Measurements from ENCODE around the gene COL4A2. TPM values are rescaled to one million over a fixed set of nuclear protein-coding genes. Genes with fewer than 3 reads are reported as not detected.

COL4A2 gene
- polyA plus RNA-seq, 1 experiment, result 208 TPM

DNA sequence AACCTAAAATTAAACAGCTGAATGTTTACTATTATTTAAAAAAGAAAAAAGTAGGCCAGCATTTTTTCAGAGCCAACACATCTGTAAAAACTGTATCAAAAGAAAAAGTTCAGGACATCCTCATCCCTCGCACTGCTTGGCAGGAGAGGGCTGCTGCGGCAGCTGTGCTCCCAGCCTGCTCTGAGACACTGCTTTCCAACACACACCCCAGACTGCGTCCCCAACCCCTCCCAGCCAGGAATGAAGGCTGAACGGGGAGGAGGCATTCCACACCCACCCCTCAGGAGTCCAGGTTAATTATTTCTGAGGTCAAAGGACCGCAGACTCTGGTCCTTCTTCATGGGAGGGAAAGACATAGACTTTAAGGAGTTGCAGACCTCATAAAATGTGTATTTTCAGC lies 43.2 kb upstream of the COL4A2 start:
- no peak overlapping the region for H3K27ac ChIP-seq (ENCODE audit: low read depth, low read length)
- CTCF ChIA-PET, result interaction anchor here (1.6 to 1.8 kb wide), 2 partner anchors 17 to 192 kb away, joined by 4 to 7 read pairs; no protein-coding TSS in a partner anchor

GRCh38 chr13:110264685-110265275 lies 42.3 kb upstream of the COL4A2 start:
- H3K4me3 ChIP-seq (ENCODE audit: low read depth, low read length), result no peak overlapping the region
- H3K27me3 ChIP-seq (ENCODE audit: control insufficient read depth, insufficient read depth, low read length), result no peaks in the 10 kb centered on the region
- no peak overlapping the region for H3K27ac ChIP-seq (ENCODE audit: low read depth, low read length)
- ChIA-PET CTCF (no interaction called here), POLR2A (no interaction called here)
- no peak for DNase-seq (ENCODE audit: low read depth, low spot score)
- H3K9me3 ChIP-seq (ENCODE audit: control insufficient read depth, insufficient read depth, low read length), result no peaks in the 10 kb centered on the region; the same call in 1 of the 2 replicates
- TF ChIP-seq, protein P1, sequence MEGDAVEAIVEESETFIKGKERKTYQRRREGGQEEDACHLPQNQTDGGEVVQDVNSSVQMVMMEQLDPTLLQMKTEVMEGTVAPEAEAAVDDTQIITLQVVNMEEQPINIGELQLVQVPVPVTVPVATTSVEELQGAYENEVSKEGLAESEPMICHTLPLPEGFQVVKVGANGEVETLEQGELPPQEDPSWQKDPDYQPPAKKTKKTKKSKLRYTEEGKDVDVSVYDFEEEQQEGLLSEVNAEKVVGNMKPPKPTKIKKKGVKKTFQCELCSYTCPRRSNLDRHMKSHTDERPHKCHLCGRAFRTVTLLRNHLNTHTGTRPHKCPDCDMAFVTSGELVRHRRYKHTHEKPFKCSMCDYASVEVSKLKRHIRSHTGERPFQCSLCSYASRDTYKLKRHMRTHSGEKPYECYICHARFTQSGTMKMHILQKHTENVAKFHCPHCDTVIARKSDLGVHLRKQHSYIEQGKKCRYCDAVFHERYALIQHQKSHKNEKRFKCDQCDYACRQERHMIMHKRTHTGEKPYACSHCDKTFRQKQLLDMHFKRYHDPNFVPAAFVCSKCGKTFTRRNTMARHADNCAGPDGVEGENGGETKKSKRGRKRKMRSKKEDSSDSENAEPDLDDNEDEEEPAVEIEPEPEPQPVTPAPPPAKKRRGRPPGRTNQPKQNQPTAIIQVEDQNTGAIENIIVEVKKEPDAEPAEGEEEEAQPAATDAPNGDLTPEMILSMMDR (IDR thresholded peaks at IDR 0.05; ENCODE audit: low read depth, low read length), result no peak

More for the DNA sequence above, 43.2 kb upstream of the COL4A2 start:
- no peak for DNase-seq (ENCODE audit: low read depth, low spot score)
- POLR2A ChIA-PET, result no interaction called here
- Histone ChIP-seq H3K9me3 (ENCODE audit: control insufficient read depth, insufficient read depth, low read length) (no peaks in the 10 kb centered on the region; the same call in 1 of the 2 replicates), H3K4me3 (ENCODE audit: low read depth, low read length) (no peak overlapping the region), H3K27me3 (ENCODE audit: control insufficient read depth, insufficient read depth, low read length) (no peaks in the 10 kb centered on the region)
- TF ChIP-seq, protein P1 (IDR thresholded peaks at IDR 0.05; ENCODE audit: low read depth, low read length), result no peak

GRCh38 chr13:110265341-110265681 lies 41.8 kb upstream of the COL4A2 start:
- Histone ChIP-seq H3K9me3 (ENCODE audit: control insufficient read depth, insufficient read depth, low read length) (no peaks in the 10 kb centered on the region; the same call in 1 of the 2 replicates), H3K27ac (ENCODE audit: low read depth, low read length) (no peak overlapping the region), H3K27me3 (ENCODE audit: control insufficient read depth, insufficient read depth, low read length) (no peaks in the 10 kb centered on the region), H3K4me3 (ENCODE audit: low read depth, low read length) (no peak overlapping the region)
- TF ChIP-seq, protein P1 (IDR thresholded peaks at IDR 0.05; ENCODE audit: low read depth, low read length), result no peak
- ChIA-PET CTCF (no interaction called here), POLR2A (no interaction called here)
- DNase-seq (ENCODE audit: low read depth, low spot score), result no peak

DNA sequence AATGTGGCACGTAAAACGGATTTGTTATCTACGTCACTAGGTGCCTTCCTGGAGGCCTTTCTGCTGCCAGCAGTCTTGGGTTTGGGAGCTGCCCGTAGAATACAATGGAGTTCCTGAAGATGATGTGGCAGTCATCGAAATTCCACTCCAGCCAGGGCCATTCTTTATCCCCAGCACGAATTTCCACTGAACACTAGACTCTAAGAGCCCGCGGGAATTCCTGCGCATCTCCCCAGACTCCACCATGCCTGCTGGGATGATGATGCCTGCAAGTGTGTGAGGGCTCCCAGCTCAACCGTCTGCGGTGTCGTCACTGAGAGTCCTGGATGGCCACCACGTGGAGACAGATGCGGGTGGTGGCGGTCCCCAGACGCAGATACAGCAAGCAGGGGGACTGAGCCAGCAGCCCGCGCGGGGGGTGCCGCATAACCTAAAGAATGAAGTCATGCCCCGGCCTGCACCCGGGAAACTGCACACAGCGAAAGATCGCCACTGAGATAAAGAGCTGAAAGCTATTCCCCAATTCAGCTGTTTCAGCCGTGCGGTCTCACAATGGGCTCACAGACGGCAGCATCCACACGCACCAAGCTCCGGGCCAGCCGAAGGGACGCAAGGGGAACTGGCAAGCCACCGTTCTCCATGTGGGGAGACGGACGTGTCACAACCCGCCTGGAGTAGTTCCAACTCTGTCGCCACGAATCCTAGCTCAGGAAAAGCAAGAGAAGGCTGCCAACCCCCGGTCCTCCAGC lies 41.2 kb upstream of the COL4A2 start:
- Histone ChIP-seq H3K27me3 (ENCODE audit: control insufficient read depth, insufficient read depth, low read length) (no peaks in the 10 kb centered on the region), H3K27ac (ENCODE audit: low read depth, low read length) (no peak overlapping the region), H3K4me3 (ENCODE audit: low read depth, low read length) (no peak overlapping the region), H3K9me3 (ENCODE audit: control insufficient read depth, insufficient read depth, low read length) (no peaks in the 10 kb centered on the region; the same call in 1 of the 2 replicates)
- ChIA-PET CTCF (no interaction called here), POLR2A (no interaction called here)
- TF ChIP-seq, protein P1 (IDR thresholded peaks at IDR 0.05; ENCODE audit: low read depth, low read length), result no peak
- no peak for DNase-seq (ENCODE audit: low read depth, low spot score)

DNA sequence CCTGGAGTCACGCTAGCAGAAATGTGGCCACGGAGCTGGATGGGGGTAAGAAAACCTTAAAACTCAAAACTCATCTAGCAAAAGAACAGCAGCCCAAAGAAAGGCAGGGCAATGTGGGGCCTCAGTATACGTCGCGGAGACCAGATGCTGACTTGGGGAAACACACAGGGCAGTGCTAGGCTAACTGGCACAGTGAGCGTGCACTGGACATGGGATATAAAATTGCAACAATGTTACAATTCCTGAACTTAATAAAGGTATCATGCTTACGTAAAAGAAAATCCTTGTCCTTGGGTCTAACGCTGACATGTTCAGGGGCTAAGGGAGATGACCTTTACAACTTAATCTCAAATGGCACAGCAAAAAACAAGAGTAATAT lies 40.7 kb upstream of the COL4A2 start:
- no peak overlapping the region for H3K4me3 ChIP-seq (ENCODE audit: low read depth, low read length)
- ChIA-PET POLR2A (no interaction called here), CTCF (no interaction called here)
- no peak overlapping the region for H3K27ac ChIP-seq (ENCODE audit: low read depth, low read length)
- no peaks in the 10 kb centered on the region for H3K27me3 ChIP-seq (ENCODE audit: control insufficient read depth, insufficient read depth, low read length)
- DNase-seq (ENCODE audit: low read depth, low spot score), result no peak
- no peaks in the 10 kb centered on the region; the same call in 1 of the 2 replicates for H3K9me3 ChIP-seq (ENCODE audit: control insufficient read depth, insufficient read depth, low read length)
- TF ChIP-seq, protein P1 (IDR thresholded peaks at IDR 0.05; ENCODE audit: low read depth, low read length), result no peak
